Stimulated activated CD4-positive, alpha-beta T cell treated with anti-CD3 and anti-CD28 coated beads, Interleukin-2, amount 100 ng/mL, for 24 hours (primary cell): ENCODE results near the gene TLE4.
"Not testable (repeated sequence)": the region's sequence is repeated elsewhere in the genome, so short reads cannot be mapped to it uniquely, and the experiment has no call there.

ENCODE experiments used
- DNase-seq, 2 donors: peaks; one replicate each; pipeline ENCODE4 v3.0.0-alpha.2; 2020

The TLE4 gene

DNA sequence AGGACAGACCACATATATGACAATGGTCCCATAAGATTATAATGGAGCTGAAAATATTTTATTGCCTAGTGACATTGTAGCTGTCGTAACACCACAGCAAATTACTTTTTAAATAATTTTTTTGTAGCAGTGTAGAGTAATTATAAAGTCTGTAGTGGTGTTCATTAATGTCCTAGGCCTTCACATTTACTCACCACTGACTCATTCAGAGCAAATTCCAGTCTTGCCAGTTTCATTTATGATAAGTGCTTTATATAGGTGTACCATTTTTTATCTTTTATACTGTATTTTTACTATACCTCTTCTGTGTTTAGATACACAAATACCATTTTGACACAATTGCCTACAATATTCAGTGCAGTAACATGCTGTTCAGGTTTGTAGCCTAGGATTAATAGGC lies 67.6 kb downstream of the TLE4 start:
- no peak for DNase-seq

DNA sequence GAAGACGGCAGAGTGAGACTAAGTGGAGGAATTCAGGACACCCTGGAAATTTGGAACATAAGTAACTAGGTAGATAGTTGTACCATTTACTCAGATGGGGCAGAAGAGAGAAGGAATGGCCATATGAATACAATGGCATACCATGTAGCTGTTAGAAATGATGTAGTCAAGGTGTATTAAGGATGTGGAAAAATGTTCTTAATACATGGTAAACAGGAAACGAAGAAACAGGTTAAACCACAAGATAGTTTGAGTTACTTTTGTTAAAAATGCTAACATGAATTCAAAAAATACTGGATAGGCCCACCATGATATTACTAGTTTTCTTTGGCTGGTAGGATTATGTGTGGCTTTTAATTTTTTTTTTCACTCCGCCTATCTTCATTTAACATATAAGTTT lies 68.3 kb downstream of the TLE4 start:
- DNase-seq: not testable (repeated sequence)

DNA sequence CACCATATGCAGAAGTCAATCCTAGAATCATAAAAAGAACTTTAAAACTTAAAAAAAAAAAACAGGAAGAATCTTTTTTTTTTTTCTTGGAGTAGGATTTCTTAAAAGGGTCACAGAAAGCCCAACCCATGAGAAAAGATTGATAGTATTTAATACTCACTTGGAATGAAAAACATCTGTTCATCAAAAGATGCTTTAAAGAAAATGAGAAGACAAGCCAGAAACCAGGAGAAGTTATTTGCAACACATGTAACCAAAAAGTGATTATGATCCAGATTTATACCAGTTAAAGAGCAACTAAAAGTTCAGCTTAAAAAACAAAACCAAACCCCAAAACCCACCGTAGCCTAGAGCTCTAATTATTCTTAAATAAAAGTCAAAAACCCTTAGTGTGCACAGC lies 69.3 kb downstream of the TLE4 start:
- no peak for DNase-seq

DNA sequence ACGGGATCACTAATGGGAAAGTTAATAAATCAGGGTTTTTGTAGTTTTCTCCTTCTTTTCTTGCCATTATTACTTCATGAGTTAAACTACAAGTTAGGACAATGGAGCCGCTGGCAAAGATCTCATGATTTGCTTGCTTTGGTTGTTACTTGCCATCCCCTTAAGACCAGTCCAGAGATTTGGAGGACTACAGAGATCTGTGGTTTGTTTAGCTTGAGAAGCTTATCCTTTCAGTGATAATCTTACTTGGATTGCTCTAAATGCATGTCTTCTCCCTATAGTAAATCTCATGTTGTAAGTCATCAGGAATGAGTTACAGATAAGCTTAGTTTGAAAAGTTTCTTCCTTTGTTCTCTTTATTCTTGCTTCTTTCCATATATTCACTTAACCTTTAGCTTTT lies 70.9 kb downstream of the TLE4 start:
- DNase-seq: no peak

DNA sequence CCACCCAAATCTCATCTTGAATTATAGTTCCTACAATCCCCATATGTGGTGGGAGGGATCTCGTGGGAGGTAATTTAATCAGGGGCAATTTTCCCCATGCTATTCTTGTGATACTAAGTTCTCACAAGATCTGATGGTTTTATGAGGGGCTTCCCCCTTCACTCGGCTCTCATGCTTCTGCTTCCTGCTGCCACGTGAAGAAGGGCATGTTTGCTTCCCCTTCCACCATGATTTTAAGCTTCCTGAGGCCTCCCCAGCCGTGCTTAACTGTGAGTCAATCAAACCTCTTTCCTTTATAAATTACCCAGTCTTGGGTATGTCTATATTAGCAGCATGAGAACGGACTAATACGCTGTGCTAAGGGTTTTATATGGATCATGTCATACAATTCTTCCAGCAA lies 72.3 kb downstream of the TLE4 start:
- DNase-seq: no peak

DNA sequence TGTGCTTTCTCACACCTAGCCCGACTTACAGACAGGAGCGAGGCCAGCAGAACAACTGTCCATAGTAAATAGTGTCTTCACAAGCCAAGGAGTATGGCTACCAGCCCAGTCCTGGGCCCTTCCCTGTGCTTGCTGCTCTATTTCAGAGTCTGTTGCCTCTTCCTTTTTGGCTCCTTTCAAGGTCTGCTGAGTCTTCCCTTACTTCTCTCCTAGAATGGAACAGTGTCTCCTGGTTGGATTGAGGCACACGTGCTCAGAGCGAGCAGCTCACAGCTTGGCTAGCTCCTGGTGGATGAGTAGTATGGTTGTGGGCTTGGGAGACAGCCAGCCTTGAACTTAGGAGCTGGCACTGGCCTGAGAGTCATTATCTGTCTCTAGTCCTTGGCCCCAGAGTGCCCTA lies 72.8 kb downstream of the TLE4 start:
- no peak for DNase-seq

DNA sequence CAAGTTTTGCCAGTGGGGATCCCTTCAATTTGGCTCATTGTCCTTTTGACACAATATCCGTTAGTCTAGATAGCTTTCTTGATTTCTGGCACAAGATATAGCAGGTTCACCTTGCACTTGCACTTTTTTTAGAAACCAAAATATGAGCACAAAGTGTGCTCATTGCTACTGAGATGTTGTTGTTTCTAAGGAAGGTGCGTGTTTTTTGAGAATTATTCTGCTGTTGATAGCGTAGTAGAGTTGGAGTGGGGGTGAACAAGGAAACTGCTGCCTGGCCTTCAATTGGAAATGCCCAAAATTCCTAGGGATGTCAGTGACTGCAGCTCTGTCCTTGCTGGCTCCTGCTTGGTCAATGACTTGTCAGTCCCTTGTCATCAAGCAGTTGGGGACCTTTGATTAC lies 73.3 kb downstream of the TLE4 start:
- DNase-seq: no peak

DNA sequence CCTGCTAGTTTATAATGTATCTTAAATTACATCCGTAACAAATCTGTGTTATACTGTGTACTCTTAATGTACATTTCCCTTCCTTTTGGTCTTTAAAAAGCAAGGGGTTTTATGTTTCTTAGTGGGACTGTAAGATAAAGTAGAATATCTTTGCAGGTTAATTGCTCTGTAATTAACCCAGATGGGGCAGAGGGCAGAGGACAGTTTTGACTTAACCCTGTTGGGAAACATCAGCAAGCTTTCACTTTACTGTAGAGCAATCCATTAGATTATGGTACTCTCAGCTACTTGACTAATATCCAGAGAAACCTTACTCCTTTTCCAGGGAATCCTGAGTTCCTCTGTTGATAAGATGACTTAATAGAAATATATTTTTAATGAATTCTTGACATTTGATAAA lies 74.3 kb downstream of the TLE4 start:
- no peak for DNase-seq

DNA sequence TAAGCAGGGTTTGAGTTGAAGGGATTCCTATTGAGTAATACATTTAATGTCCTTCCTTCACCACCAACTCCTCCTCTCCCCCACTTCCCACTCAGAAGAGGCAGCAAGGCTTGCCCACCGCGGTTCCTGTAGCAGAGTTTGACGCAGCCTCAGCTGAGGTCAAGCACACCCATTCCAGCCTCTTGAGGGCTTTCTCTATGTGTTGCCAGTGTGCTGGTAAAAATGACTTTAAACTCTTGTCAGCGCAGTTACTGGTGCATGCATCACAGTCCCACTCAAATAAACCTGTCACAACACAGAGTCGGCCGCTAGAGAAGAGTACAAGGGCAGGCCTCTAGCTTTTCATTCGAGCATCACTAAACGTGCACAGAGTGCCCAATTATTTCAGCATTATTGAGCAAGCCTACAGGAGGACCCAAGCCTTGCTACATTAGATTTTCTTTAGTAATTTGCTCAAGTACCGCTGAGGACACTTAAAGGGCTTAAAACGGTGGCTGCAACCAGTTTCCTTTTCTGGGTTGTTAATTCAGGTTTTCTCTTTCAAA lies 79.6 kb downstream of the TLE4 start:
- DNase-seq: no peak

DNA sequence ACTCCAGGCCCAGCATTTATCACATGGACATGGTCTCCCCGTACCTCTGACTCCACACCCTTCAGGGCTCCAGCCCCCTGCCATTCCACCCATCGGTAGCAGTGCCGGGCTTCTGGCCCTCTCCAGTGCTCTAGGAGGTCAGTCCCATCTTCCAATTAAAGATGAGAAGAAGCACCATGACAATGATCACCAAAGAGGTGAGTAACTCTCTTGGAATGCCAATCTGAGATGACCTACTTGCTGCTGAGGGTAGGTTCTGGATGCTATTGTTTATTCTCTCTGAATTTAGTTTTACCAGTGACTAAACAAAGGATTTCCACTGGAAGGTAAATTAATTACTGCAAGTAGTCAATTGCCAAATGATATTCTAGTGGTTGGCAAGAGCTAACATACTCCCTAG lies 80.8 kb downstream of the TLE4 start:
- no peak for DNase-seq

DNA sequence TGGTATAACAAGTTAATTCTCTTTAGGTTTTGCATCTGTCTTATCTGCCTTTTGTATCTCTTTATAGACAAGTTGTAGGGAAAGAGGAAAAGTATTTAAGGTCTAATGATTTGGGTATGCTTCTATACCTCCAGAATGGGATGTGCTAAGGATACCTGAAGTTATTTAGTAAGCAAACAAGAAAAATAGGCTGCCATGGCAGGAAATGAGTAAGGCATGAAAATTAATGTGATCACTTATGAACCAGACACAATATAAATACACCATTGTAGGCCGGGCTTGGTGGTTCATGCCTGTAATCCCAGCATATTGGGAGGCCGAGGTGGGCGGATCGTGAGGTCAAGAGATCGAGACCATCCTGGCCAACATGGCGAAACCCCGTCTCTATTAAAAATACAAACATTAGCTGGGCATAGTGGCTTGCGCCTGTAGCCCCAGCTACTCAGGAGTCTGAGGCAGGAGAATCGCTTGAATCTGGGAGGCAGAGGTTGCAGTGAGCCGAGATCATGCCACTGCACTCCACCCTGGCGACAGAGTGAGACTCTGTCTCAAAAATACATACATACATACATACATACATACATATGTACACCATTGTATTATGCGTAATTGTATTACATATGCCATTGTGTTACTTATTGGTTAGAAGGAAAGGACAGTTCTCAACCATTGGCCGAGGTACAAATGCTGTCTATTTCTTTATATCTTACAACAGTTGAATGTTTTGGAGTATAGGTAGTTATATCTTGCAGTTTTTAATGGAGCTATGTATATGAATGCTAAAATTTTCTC lies 83.0 kb downstream of the TLE4 start:
- not testable (repeated sequence) for DNase-seq

DNA sequence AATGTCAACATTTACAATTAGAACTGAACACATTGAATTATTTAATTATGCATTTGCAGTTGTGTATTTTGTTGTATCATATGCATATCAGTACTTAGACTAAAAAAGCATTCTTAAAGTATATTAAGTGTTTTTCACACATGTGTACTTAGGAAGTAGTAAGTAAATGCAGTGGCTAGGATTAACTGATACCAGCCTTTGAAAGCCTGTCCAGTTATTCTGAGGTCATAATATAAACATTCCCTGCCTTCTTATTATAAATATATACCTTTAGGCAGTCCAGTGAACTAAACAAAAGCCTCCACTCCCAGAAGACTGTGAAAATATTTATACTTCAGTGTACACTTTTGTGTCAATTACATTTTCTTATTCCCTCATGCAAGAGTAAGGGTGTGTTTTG lies 83.8 kb downstream of the TLE4 start:
- no peak for DNase-seq

DNA sequence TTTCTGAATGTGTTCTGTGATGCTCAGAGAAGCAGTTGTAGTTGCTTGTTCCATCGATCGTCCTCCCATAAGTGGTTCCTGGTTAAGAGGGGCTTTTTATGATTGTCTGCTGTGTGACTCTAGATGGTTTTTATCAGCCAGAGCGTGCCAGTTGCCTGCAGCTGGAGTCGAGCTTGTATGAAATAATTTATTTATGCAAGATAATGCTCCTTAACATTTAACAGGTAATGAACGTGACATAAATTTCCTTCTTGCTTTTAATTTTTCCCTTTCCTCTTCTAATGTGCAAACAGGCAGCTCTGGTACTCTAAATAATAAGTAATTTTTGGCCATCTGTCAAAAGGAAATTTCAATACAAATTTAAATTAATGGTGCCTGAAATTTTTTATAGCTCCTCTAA lies 84.4 kb downstream of the TLE4 start:
- DNase-seq: no peak

DNA sequence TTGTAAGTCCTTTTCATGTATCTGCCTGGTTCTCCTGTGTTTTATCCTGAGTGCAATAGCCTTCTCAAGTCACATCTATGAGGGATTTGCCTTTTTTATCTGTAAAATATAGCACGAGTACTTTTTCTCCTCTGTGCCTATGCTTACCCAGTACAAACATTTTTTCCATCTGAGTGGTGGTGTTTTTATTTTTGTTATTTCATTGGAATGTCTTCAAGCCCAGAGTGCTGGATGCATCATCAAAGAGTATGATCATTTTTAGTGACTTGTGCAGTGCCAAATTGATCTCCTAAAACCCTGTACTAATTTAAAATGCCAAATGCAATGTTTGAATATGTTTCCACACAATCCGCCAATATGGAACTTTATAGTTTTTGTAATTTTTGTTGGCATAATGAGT lies 86.1 kb downstream of the TLE4 start:
- DNase-seq: no peak

DNA sequence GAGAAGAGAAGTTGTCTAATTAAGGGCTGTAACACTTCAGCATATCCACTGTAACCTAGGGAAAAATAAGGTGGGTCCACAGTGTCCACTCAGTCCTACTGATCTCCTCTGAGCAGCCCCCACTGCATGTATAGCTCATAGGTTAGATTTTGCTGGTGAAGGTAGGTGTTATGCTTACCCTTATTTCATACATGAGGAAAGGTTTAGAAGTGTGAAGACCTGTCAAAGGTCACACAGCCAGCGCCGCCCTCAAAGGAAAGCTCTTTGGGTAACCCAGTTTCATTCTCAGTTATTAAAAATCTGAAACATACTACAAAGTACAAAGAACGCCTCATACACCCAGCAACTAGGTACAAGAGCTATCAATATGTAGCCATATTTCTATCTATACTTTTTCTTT lies 87.2 kb downstream of the TLE4 start:
- no peak for DNase-seq

DNA sequence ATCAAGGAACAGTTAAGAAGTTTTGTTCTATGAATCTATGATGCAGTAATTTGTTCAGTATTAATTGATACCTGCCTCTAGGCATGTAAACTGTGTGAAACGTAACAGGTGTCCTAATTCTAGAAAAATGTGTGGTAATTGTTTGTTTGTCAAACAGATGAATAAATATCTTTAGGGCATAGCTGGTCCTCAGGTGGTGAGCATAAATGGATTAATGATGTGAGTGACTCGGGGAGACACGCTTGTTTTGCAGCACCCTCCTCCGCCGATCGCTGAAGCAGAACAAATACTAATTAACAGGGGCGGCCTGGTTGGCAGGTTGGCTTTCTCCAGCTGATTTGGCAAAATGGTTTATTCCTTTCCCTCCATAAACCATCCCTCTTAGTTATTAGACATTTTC lies 88.8 kb downstream of the TLE4 start:
- DNase-seq: no peak

DNA sequence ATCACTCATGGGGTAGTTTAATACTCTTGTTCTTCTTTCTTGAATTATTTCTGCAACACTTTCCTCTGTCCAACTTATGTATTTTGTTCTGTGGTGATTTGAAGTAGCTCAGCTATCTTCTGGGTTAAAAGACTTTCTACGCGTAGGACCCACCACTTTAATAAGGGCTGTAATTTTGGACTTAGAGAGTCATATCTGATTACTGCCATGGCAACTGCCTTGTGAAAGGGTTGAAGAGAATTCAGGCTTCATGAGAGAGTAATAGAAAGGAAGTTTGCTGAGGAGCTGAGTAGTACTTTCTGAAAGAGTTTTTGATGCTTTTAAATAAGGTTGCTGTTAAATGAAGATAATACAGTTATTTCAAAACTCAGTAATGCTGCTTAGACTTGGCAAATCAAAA lies 89.5 kb downstream of the TLE4 start:
- DNase-seq: no peak

DNA sequence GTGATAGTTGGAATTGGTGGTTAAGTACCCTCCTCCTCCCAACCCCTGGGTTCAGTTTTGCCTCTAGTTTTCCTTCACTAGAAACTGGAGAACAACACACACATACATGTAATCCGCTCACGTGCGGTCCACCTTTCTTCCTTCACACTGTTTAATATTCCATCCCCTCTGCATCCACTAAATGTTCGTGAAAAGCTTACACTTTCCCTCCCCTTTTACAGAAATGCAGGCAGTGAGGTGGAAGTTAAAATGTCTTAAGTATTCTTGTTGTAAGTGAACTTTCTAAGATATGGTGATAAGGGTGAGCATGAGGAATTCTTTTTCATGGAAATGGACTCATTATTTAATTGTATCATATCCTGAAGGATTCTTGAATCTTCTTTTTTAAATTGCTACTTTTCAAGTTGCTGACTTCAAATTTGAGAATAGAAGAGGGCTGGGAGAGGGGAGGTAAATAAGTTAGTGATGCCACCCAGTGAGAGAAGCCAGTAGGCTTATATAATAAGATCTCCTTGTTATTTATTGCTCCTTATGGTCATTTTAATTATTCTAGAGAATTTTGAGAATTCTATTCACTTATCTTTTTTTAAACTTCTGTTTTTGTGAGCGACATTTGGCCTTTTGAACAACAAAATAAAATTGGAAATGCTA lies 90.2 kb downstream of the TLE4 start:
- no peak for DNase-seq

DNA sequence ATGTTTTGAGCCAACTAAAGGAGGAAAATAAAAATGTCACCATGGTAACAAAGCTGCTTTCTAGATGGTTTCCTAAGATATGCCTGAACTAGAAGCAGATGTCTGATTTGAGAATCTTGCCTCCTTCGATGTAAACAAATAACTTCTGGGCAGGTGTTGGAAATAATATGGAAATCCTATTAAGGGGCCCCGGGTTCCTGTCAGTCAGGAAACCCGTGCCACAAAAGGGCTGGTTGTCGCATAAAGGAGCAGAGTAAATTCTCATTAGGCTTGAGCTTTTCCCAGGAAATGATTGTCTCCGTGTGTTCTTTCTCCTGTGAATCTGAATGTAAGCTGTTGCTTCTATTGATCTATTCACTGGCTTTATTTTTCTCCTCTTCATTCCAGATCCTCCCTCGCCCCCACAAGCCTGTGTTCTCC lies 90.8 kb downstream of the TLE4 start:
- DNase-seq: no peak

DNA sequence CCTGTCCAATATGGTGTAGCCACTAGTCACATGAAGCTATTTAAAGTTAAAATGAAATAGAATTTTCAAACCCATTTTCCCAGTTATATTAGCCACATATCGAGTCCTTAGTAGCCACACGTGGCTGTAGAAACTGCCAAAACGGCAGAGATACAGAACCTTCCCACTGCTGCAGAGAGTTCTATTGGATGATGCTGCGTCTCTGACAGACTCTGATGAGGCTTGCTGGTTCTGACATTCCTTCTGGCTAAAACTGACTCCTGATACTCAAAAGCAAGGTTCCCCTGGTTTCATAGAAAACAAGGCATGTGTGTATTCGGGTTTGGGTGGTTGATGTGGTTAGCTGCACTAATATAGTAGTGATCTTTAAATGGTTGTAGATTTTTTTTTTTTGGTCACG lies 91.5 kb downstream of the TLE4 start:
- no peak for DNase-seq

DNA sequence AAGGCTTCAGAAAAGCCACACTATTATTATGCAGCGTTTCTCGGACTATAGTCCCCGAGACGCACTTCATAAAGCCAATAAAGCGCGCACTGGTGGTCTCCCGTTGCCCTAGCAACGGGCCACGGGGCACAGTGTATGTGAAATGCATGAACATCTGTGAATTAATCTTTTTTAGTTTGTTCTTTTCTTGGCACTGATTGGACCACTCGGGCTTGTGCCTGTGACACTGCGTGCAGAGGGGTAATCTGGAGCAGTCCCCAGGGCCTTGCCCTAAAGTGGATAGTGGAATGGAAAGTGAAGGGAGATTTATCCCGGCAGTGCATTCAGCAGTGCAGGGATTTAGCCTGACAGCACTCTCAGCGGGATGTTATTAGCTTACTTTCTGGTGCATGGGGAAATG lies 92.1 kb downstream of the TLE4 start:
- DNase-seq: no peak

DNA sequence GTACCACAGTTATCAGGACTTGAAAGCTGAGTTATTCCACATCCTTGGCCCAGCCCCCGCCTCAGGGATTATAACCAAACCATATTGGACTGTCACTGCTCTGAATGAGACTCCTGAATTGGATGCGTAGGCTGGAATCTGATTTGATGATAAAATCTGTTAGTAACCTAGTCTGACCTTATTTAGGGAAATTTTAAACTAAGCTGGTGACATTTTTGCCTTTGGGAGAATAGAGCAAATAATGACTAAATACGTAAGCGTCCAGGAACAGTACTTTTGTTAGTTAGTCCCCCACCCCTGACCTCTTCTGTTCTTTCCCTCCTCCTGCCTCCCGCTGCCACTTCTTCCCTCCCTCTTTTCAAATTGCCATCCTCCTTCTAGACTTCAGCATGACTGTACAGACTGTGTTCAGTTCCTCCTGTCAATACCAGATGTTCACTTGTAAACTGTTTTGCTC lies 92.6 kb downstream of the TLE4 start:
- no peak for DNase-seq

DNA sequence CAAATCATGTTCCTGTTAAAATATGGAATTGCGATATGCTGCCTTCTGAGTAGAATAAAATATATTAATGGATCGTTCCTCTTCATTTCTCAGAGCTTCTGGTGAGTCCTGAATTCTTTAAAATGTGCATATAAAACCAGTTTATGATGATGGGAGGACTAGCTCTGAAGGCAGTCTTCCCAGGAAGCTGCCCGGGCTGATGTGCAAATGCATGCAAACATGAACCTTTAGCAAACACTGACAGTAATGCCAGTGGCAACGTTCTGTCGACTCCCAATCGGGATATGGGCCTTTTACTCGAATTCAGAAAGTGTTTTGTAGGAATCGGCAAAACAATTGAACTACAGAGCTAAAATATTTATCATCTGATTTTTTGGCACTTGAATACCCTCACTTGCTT lies 93.6 kb downstream of the TLE4 start:
- DNase-seq: no peak

DNA sequence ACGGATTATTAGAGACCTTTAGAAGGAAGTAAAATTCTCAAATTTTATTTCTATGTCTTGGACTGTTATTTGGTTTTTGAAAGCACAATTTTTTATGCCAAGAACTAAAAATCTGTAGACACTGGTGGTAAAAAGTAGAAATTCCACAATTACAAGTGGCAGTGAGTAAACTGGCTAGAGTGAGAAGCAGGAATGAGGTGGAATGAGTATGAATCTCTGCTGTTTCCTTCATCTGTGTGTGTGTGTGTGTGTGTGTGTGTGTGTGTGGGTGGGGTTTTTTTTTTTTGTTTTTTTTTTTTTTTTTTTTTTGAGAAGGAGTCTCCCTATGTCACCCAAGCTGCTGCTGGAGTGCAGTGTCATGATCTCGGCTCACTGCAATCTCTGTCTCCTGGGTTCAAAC lies 94.2 kb downstream of the TLE4 start:
- DNase-seq: no peak

DNA sequence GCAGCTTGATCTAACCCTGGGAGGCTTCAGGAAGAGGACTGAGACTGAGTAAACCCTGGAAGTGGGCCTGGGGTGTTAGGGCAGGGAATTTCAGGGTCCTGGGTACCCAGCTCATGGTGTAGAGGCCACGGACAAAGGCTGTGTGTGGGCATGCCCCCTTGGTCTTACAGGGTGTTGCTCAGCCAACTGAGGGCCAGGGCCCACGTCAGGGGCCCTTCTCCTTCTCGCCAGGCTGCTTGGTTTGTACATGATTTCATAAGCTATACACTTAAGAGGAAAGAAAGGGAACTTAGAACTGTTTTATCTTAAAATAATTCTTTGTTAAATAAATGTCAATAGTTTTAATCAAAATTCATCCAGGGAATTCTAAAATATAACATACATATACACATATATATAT lies 95.4 kb downstream of the TLE4 start:
- DNase-seq: no peak
